Vagina (tissue), 2 donors: Measurements from ENCODE around the gene SCD5. TPM values are rescaled to one million over a fixed set of nuclear protein-coding genes. Genes with fewer than 3 reads are reported as not detected.

Source experiments
- DNase-seq, 2 donors: peaks; one replicate each; pipeline ENCODE4 v3.0.0-alpha.2; 2017; ENCODE audit errors: extremely low spot score in 2 of 2
- H3K27ac ChIP-seq: fragments of 200-600 bp; sonication (generic); one replicate; pipeline ENCODE4 v1.5.1; 2019
- H3K27me3 ChIP-seq: fragments of 200-600 bp; sonication (generic); one replicate; pipeline ENCODE4 v1.5.1; 2019
- H3K36me3 ChIP-seq, 2 donors: fragments of 200-600 bp; sonication (generic); one replicate each; pipeline ENCODE4 v1.5.1; 2017 to 2019
- H3K4me1 ChIP-seq: fragments of 200-600 bp; sonication (generic); one replicate; pipeline ENCODE4 v1.5.1; 2019
- H3K4me3 ChIP-seq, 2 donors: fragments of 200-600 bp; sonication (generic); 1 replicate in 1 of 2; 2 replicates in 1 of 2; pipeline ENCODE4 v1.5.1; 2016 to 2019
- H3K9me3 ChIP-seq: fragments of 200-600 bp; sonication (generic); one replicate; pipeline ENCODE4 v1.5.1; 2019
- CTCF ChIP-seq, 3 experiments: fragments of 450-650 bp in 2 of 3; fragments of 200-600 bp in 1 of 3; sonication (generic) in 1 of 3; IDR thresholded peaks; one replicate each; pipeline ENCODE4 v1.5.1; 2017 to 2019; ENCODE audit warnings: antibody characterized with exemption in 3 of 3, mild to moderate bottlenecking in 2 of 3, moderate library complexity in 2 of 3
- POLR2A ChIP-seq, 2 donors: fragments of 450-650 bp; IDR thresholded peaks; one replicate each; pipeline ENCODE4 v1.6.1; 2017; ENCODE audit warnings: antibody characterized with exemption in 2 of 2, mild to moderate bottlenecking in 2 of 2, moderate library complexity in 2 of 2
- POLR2AphosphoS5 ChIP-seq, 2 donors: sonication (generic); formaldehyde crosslinking; IDR thresholded peaks; one replicate each; pipeline ENCODE4 v1.9.0; 2017; ENCODE audit warnings: antibody characterized with exemption in 2 of 2, mild to moderate bottlenecking in 2 of 2, low read depth in 1 of 2; ENCODE audit not compliant: insufficient read depth in 1 of 2
- intact Hi-C: fragments of 100-400 bp; cut with DNase I; formaldehyde crosslinking; loops from one replicate; pipeline ENCODE4 v1.15.1; 2023
- total RNA-seq: library from RNA; depleted of rRNA; stranded (reverse); fragments of >200 nt; gene quantifications from one replicate; pipeline ENCODE4 v1.2.3, GENCODE V29; 2016

The SCD5 gene
- total RNA-seq, 1 donor from 2014 or later, result 16.9 TPM

- Histone ChIP-seq H3K27ac (no peak overlapping the region), H3K36me3 (no peaks in the 10 kb centered on the region), H3K9me3 (no peaks in the 10 kb centered on the region), H3K4me1 (no peaks in the 10 kb centered on the region), H3K27me3 (no peaks in the 10 kb centered on the region), H3K4me3 (no peak overlapping the region)
- intact Hi-C loops, result no loop called here
- DNase-seq, result no peak
- TF ChIP-seq POLR2AphosphoS5 (IDR thresholded peaks at IDR 0.05; ENCODE audit: insufficient read depth in 1 of 2, low read depth in 1 of 2) (no peak), POLR2A (IDR thresholded peaks at IDR 0.05) (no peak), CTCF (IDR thresholded peaks at IDR 0.05) (no peak)
Observed at GRCh38 chr4:82644734-82645126, 153.9 kb downstream of the SCD5 start.

- Histone ChIP-seq H3K9me3 (no peaks in the 10 kb centered on the region), H3K27ac (no peak overlapping the region), H3K27me3 (no peaks in the 10 kb centered on the region), H3K4me3 (no peak overlapping the region), H3K36me3 (no peaks in the 10 kb centered on the region), H3K4me1 (no peaks in the 10 kb centered on the region)
- TF ChIP-seq CTCF (IDR thresholded peaks at IDR 0.05) (no peak), POLR2AphosphoS5 (IDR thresholded peaks at IDR 0.05; ENCODE audit: insufficient read depth in 1 of 2, low read depth in 1 of 2) (no peak), POLR2A (IDR thresholded peaks at IDR 0.05) (no peak)
- DNase-seq, result no peak
- intact Hi-C loops, result no loop called here
Observed at GRCh38 chr4:82643994-82644733, 154.4 kb downstream of the SCD5 start.

GRCh38 chr4:82642331-82642730 is 156.3 kb downstream of the SCD5 start:
- no peaks in the 10 kb centered on the region for H3K4me1 ChIP-seq
- TF ChIP-seq POLR2AphosphoS5 (IDR thresholded peaks at IDR 0.05; ENCODE audit: insufficient read depth in 1 of 2, low read depth in 1 of 2) (no peak), CTCF (IDR thresholded peaks at IDR 0.05) (no peak), POLR2A (IDR thresholded peaks at IDR 0.05) (no peak)
- intact Hi-C loops, result no loop called here
- no peak for DNase-seq
- H3K27me3 ChIP-seq, result no peaks in the 10 kb centered on the region
- no peak overlapping the region for H3K27ac ChIP-seq
- H3K4me3 ChIP-seq, result no peak overlapping the region
- H3K36me3 ChIP-seq, result no peaks in the 10 kb centered on the region
- H3K9me3 ChIP-seq, result no peaks in the 10 kb centered on the region

- Histone ChIP-seq H3K36me3 (no peaks in the 10 kb centered on the region), H3K9me3 (no peaks in the 10 kb centered on the region), H3K27ac (no peak overlapping the region), H3K27me3 (no peaks in the 10 kb centered on the region), H3K4me3 (no peak overlapping the region), H3K4me1 (no peaks in the 10 kb centered on the region)
- TF ChIP-seq POLR2AphosphoS5 (IDR thresholded peaks at IDR 0.05; ENCODE audit: insufficient read depth in 1 of 2, low read depth in 1 of 2) (no peak), POLR2A (IDR thresholded peaks at IDR 0.05) (no peak), CTCF (IDR thresholded peaks at IDR 0.05) (no peak)
- no peak for DNase-seq
- intact Hi-C loops, result no loop called here
Observed at GRCh38 chr4:82640540-82640939, 158.1 kb downstream of the SCD5 start.

- intact Hi-C loops, result no loop called here
- Histone ChIP-seq H3K4me1 (no peaks in the 10 kb centered on the region), H3K27me3 (no peaks in the 10 kb centered on the region), H3K27ac (no peak overlapping the region), H3K9me3 (no peaks in the 10 kb centered on the region), H3K4me3 (no peak overlapping the region), H3K36me3 (no peaks in the 10 kb centered on the region)
- no peak for DNase-seq
- TF ChIP-seq POLR2A (IDR thresholded peaks at IDR 0.05), result no peak
- no peak for TF ChIP-seq POLR2AphosphoS5 (IDR thresholded peaks at IDR 0.05; ENCODE audit: insufficient read depth in 1 of 2, low read depth in 1 of 2)
- no peak for TF ChIP-seq CTCF (IDR thresholded peaks at IDR 0.05)
Observed at GRCh38 chr4:82639971-82640370, 158.6 kb downstream of the SCD5 start.
